PC-9 (cell line): ENCODE measurements around the gene MALRD1. TPM values are rescaled to one million over a fixed set of nuclear protein-coding genes. Genes with fewer than 3 reads are reported as not detected.

Experiments
- BruUV-seq: library from RNA; stranded (reverse); fragments of 400-500 nt; replicated peaks from 2 replicates; lab custom pipeline; 2021; lab: Mats Ljungman, UMichigan
- CTCF ChIA-PET: fragments of 300-600 bp; sonication (Branson Sonifier 250); formaldehyde crosslinking; loops from one replicate; lab custom pipeline; 2022; ENCODE audit warnings: antibody characterized with exemption; lab: Charles Lee
- POLR2A ChIA-PET: fragments of 300-600 bp; sonication (Branson Sonifier 250); formaldehyde crosslinking; loops from one replicate; lab custom pipeline; 2022; ENCODE audit warnings: antibody characterized with exemption; ENCODE audit not compliant: unreplicated experiment; lab: Charles Lee
- DNase-seq, 2 experiments: peaks; one replicate each; pipeline versions ENCODE4 v3.0.0 to v3.0.0-alpha.2; 2015 to 2022; ENCODE audit warnings: mixed read lengths in 1 of 2
- H2AFZ ChIP-seq: fragments of 200-600 bp; sonication (generic); 2 replicates; pipeline ENCODE4 v1.8.1; 2017; ENCODE audit warnings: antibody characterized with exemption
- H3F3A ChIP-seq: fragments of 200-600 bp; sonication (generic); 2 replicates; pipeline ENCODE4 v1.8.1; 2017; ENCODE audit warnings: antibody characterized with exemption, mild to moderate bottlenecking, low read depth; ENCODE audit not compliant: insufficient read depth
- H3K27ac ChIP-seq: fragments of 200-600 bp; sonication (generic); 2 replicates; pipeline ENCODE4 v1.6.1; 2016; ENCODE audit warnings: mixed run types
- H3K27me3 ChIP-seq: fragments of 200-600 bp; sonication (generic); 2 replicates; pipeline ENCODE4 v1.6.1; 2016; ENCODE audit warnings: low read depth, mixed run types; ENCODE audit not compliant: insufficient read depth
- H3K36me3 ChIP-seq: fragments of 200-600 bp; sonication (generic); 2 replicates; pipeline ENCODE4 v1.6.1; 2016; ENCODE audit warnings: low read depth, mixed run types
- H3K4me1 ChIP-seq: fragments of 200-600 bp; sonication (generic); replicated peaks from 2 replicates; pipeline ENCODE4 v1.6.1; 2016; ENCODE audit warnings: mixed run types; ENCODE audit not compliant: insufficient read depth
- H3K4me2 ChIP-seq: fragments of 200-600 bp; sonication (generic); 2 replicates; pipeline ENCODE4 v1.6.1; 2017; ENCODE audit warnings: mixed run types
- H3K4me3 ChIP-seq: fragments of 200-600 bp; sonication (generic); 2 replicates; pipeline ENCODE4 v1.6.1; 2016; ENCODE audit warnings: mixed run types
- H3K79me2 ChIP-seq: fragments of 200-600 bp; sonication (generic); 2 replicates; pipeline ENCODE4 v1.6.1; 2017; ENCODE audit warnings: low read depth, mixed run types
- H3K9me2 ChIP-seq: fragments of 200-600 bp; sonication (generic); 2 replicates; pipeline ENCODE4 v1.8.1; 2017; ENCODE audit warnings: mild to moderate bottlenecking; ENCODE audit not compliant: insufficient read depth
- H3K9me3 ChIP-seq: fragments of 200-600 bp; sonication (generic); 2 replicates; pipeline ENCODE4 v1.8.1; 2016; ENCODE audit warnings: low read depth; ENCODE audit not compliant: insufficient read depth
- H4K20me1 ChIP-seq: fragments of 200-600 bp; sonication (generic); 2 replicates; pipeline ENCODE4 v1.8.1; 2017; ENCODE audit not compliant: insufficient read depth
- CTCF ChIP-seq: fragments of 200-600 bp; sonication (generic); conservative IDR thresholded peaks from 2 replicates; pipeline ENCODE4 v1.6.1; 2017; ENCODE audit warnings: mixed run types, antibody characterized with exemption, mild to moderate bottlenecking, moderate library complexity
- EZH2 ChIP-seq: fragments of 200-600 bp; sonication (generic); IDR thresholded peaks from 2 replicates; pipeline ENCODE4 v1.8.0; 2017; ENCODE audit warnings: antibody characterized with exemption, low read depth
- intact Hi-C: fragments of 100-400 bp; cut with micrococcal nuclease; formaldehyde crosslinking; loops from one replicate; pipeline ENCODE4 v1.10.0; 2022; ENCODE audit not compliant: unreplicated experiment
- total RNA-seq: library from RNA; stranded (reverse); gene quantifications from 2 replicates; pipeline ENCODE4 v1.2.3, GENCODE V29; 2021

Gene MALRD1
- total RNA-seq, 1 experiment from 2014 or later = not detected

- H3K9me3 ChIP-seq = no peaks in the 10 kb centered on the region
- no peak overlapping the region for H3K4me3 ChIP-seq
- H3K36me3 ChIP-seq = no peaks in the 10 kb centered on the region
- no peak overlapping the region for H3K4me2 ChIP-seq
- H2AFZ ChIP-seq = no peak overlapping the region
- POLR2A ChIA-PET = no interaction called here
- H4K20me1 ChIP-seq = no peaks in the 10 kb centered on the region
- CTCF ChIA-PET = no interaction called here
- H3K27ac ChIP-seq = no peak overlapping the region
- no peaks in the 10 kb centered on the region for H3K4me1 ChIP-seq
- no peaks in the 10 kb centered on the region for H3K9me2 ChIP-seq
- no peaks in the 10 kb centered on the region for H3K27me3 ChIP-seq
- H3F3A ChIP-seq = no peaks in the 10 kb centered on the region
- intact Hi-C loops = no loop called here
- BruUV-seq = no TSS peak
- TF ChIP-seq EZH2 = no peak
- no peak for DNase-seq
- H3K79me2 ChIP-seq = no peaks in the 10 kb centered on the region
These were observed 1.9 kb upstream of the MALRD1 start for GRCh38 chr10:19046679-19047078.

GRCh38 chr10:19048891-19049290 is 290 bp downstream of the MALRD1 start:
- no peaks in the 10 kb centered on the region for H3K9me2 ChIP-seq

GRCh38 chr10:19049567-19049966 is 966 bp downstream of the MALRD1 start:
- H3K4me1 ChIP-seq = no peaks in the 10 kb centered on the region
- no peaks in the 10 kb centered on the region for H3K36me3 ChIP-seq
- no peaks in the 10 kb centered on the region for H3K27me3 ChIP-seq
- CTCF ChIA-PET = no interaction called here
- POLR2A ChIA-PET = no interaction called here
- no peak for DNase-seq
- no peaks in the 10 kb centered on the region for H3K9me2 ChIP-seq
- H3K79me2 ChIP-seq = no peaks in the 10 kb centered on the region
- no peak overlapping the region for H3K4me3 ChIP-seq
- no peak overlapping the region for H3K27ac ChIP-seq
- H2AFZ ChIP-seq = no peak overlapping the region
- BruUV-seq = no TSS peak
- no peaks in the 10 kb centered on the region for H3K9me3 ChIP-seq
- no peaks in the 10 kb centered on the region for H4K20me1 ChIP-seq
- no peaks in the 10 kb centered on the region for H3F3A ChIP-seq
- no peak overlapping the region for H3K4me2 ChIP-seq
- intact Hi-C loops = no loop called here
- no peak for TF ChIP-seq CTCF
- TF ChIP-seq EZH2 = no peak

More at GRCh38 chr10:19048891-19049290, 290 bp downstream of the MALRD1 start:
- TF ChIP-seq CTCF (no peak), EZH2 (no peak)
- Histone ChIP-seq H3K4me2 (no peak overlapping the region), H3K79me2 (no peaks in the 10 kb centered on the region), H3K9me3 (no peaks in the 10 kb centered on the region), H3K27ac (no peak overlapping the region), H3F3A (no peaks in the 10 kb centered on the region), H4K20me1 (no peaks in the 10 kb centered on the region), H3K4me3 (no peak overlapping the region), H3K4me1 (no peaks in the 10 kb centered on the region), H2AFZ (no peak overlapping the region), H3K36me3 (no peaks in the 10 kb centered on the region), H3K27me3 (no peaks in the 10 kb centered on the region)
- CTCF ChIA-PET = no interaction called here
- intact Hi-C loops = no loop called here
- no peak for DNase-seq
- BruUV-seq = no TSS peak
- POLR2A ChIA-PET = no interaction called here

- Histone ChIP-seq H3K79me2 (no peaks in the 10 kb centered on the region), H3K9me2 (no peaks in the 10 kb centered on the region), H3F3A (no peaks in the 10 kb centered on the region), H4K20me1 (no peaks in the 10 kb centered on the region), H3K4me2 (no peak overlapping the region), H3K9me3 (no peaks in the 10 kb centered on the region), H3K36me3 (no peaks in the 10 kb centered on the region), H3K27me3 (no peaks in the 10 kb centered on the region), H3K4me1 (no peaks in the 10 kb centered on the region), H3K4me3 (no peak overlapping the region), H2AFZ (no peak overlapping the region), H3K27ac (no peak overlapping the region)
- ChIA-PET CTCF (no interaction called here), POLR2A (no interaction called here)
- BruUV-seq = no TSS peak
- intact Hi-C loops = no loop called here
- no peak for DNase-seq
- TF ChIP-seq CTCF (no peak), EZH2 (no peak)
These were observed 5.8 kb downstream of the MALRD1 start for GRCh38 chr10:19054289-19054835.
